NCI-H1417 treated with DMSO at 0.1 percent for 48 hours (cell line): ENCODE results near the gene NUDT16.
"Not testable (repeated sequence)": the region's sequence is repeated elsewhere in the genome, so short reads cannot be mapped to it uniquely, and the experiment has no call there.

Experiments
- DNase-seq: peaks from one replicate; lab custom pipeline; 2025; lab: John Stamatoyannopoulos, UW

Gene NUDT16

DNA sequence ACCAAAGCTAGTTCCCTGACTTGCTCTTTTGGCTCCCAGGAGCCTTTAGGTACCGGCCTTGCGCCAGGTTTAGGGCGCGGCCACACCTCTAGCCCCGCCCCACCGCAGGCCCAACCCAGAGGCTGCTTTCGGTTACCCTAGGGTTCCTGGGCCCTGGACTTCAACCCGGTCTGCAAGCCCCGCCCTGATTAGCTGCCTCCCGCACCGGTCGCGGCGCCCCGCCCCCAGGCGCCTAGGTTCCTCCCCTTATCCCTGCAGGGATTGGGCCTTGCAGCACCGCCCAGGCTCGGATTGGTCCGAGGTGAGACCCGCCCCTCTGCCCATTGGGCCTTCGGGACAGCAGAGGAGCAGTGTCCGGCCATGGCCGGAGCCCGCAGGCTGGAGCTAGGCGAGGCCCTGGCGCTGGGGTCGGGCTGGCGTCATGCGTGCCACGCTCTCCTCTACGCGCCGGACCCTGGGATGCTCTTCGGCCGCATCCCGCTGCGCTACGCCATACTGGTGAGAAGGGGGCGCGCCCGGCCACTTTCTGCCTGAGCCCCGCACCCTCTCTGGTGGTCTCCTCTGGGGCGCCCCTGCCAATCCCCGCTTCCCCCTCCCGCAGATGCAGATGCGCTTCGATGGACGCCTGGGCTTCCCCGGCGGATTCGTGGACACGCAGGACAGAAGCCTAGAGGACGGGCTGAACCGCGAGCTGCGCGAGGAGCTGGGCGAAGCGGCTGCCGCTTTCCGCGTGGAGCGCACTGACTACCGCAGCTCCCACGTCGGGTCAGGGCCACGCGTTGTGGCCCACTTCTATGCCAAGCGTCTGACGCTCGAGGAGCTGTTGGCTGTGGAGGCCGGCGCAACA lies at the start of gene NUDT16:
NUDT16 (plus strand) TSS at position 330 of the 847 bp plus-strand sequence; CDS start at position 361, 31 bp downstream.
- peak; percentile 94 for DNase-seq

DNA sequence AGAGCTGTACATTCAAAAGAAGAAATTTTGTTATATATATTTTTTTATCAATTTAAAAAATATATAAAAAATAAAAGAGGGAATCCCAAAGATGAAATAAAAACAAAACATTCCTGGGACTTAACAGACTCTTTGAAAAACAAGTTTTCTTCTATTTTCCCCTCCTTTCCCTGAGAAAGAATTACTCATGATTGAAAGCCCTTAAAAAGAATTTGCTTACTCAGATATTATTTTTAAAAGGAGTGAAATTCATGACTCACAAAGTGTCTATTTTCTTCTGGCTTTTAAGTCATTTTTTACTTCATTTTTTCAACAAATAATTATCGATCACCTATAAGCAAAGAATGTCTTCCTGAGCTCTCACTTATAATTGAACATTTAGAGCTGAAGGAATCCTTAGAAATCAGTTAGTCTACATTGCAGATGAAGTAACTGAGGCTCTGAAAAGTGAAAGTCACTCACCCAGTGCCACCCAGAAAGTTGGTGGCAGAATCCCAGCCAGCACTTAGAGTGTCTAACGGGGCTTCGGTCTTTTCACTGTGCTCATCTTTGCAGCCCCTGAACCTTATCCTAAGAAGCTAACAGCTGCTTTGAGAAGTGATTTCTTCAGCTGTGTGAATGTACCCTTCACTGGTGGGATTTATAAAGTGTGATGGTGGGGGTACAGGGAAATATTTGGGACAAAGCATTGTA lies 42.5 kb upstream of the NUDT16 start:
- no peak for DNase-seq

DNA sequence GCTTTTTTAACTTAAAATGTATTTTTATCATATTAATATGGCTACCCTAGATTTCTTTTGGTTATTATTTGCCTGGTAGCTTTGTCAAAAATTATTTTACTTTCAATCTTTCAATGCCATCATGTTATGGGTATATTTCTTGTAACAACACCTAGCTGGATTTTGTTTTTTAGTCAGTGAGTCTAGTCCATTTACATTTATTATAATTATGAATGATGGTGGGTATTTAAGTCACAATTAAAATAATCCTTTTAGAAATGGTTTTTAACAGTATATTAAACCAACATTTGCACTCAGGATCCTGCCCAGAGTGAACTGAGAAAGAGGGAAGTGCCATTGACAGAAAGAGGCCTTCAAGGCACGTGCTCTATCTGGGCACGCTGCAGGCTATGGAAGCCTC lies 39.8 kb upstream of the NUDT16 start:
- DNase-seq: no peak

DNA sequence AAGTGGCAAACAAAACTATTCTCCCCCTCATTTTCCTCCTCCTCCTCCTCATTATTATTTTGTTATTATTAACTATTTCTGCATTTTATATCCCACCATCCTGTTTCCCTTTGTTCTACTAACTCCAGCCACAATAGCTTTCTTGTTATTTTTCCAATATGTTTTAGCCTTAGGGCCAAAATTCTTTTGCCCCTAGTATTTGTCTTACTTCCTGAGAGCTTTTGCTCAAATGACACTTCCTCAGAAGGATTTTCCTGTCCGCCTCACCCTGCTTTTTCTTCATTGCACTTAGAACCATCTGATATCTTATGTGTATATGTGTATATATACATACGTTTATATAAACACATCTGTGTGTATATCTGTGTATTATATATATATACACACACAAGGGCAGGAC lies 32.7 kb upstream of the NUDT16 start:
- no peak for DNase-seq

DNA sequence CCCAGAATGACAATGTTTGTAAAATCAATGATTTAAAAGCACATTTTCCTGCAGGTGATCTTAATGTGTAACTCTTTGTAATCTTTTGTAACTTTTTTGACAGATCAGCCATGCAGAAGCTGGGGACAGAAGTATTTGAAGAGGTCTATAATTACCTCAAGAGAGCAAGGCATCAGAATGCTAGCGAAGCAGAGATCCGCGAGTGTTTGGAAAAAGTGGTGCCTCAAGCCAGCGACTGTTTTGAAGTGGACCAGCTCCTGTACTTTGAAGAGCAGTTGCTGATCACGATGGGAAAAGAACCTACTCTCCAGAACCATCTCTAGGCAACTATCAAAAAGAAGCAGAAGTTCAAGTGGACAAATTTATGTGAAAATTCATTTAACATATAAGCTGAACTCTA lies 32.1 kb upstream of the NUDT16 start:
- DNase-seq: no peak

DNA sequence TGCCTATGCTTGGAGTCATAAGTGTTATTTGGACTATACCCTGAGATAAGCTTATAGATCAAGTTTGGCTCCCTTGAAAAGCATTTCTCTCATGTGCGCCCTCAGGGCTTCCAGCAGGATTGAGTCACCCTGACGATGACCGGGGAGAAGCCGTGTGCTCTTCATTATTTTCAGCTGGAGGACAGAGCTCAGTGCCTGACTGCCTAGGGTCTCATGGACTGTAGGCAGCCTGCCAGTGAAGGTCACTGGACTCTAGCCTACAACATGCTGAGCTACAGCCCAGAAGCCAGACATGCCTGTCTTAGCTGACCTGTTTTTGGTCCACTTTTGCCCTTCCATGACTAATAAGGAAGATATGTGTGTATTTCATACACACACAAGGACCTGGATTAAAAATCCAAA lies 31.6 kb upstream of the NUDT16 start:
- DNase-seq: no peak

DNA sequence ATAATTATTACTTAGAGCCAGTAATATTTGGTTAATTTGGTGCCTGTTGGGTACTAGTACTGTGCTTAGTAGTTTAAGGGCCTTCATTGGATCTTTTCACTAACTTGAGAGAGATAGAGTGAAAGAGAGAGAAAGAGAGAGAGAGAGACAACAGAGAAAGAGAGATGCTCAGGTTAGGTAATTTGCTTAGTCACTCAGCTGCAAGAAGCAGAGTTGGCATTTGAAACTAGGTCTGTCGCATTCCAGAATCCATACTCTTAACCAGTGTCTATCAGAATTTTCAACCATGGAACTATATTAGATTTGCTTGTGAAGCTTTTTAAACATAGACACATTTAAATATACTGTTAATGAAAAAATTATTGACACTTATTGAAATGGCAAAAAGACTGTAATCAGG lies 31.1 kb upstream of the NUDT16 start:
- DNase-seq: no peak

DNA sequence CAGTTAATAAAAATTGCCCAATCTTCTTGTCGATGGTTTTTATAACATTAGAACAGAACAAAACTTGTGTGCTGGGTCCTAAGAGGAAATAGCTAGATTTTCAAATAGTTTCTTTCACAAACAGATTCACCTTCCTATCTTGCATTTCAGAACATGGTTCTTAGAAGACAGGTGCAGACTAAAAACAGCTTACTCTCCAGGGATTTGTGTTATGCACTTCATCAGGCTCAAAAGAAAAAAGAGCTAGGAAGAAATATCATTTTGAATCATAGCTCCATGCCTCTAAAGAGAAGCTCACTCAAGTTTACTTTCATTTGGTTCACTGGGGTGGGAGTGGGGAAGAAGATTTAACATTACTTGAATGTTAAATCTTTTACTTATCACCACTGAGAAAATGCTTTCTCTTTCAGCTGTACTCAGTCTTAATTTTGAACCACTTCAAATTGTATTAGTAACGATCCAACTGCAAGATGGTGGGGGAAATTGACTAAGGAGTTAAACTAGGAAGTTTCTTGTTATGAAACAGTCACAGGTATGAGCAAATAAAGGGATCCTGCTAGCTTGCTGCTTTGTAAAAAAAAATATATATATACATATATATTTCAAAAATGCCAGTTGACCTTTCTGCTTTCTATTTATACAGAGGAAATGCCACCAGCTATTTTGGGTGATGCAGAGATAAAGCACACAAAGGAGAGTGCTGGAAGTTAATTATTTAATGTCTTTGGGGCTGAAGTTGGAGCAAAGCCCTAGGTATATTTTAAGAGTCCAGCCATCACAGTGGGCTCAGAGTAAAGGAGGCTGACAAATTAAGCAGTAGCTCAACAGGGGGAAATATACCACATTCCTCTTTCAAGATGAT lies 28.3 kb upstream of the NUDT16 start:
- DNase-seq: no peak

DNA sequence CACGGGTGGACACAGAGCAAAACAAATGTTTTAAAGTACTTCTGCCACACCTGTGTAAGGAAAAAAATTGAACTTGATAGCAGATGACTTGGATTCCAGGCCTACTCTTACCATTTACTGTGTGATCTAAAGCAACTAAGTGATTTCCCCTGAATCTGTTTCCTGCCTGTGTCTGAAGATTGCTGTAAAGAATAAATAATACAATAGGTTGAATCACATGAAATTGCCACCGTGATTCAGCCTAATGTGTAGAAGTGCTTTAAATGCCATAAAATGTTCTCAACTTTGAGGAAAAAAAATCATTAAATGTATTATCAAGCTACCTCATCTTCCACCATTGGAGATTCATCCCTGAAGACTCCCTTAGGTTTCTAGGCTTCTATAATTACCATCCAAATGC lies 27.6 kb upstream of the NUDT16 start:
- DNase-seq: no peak

DNA sequence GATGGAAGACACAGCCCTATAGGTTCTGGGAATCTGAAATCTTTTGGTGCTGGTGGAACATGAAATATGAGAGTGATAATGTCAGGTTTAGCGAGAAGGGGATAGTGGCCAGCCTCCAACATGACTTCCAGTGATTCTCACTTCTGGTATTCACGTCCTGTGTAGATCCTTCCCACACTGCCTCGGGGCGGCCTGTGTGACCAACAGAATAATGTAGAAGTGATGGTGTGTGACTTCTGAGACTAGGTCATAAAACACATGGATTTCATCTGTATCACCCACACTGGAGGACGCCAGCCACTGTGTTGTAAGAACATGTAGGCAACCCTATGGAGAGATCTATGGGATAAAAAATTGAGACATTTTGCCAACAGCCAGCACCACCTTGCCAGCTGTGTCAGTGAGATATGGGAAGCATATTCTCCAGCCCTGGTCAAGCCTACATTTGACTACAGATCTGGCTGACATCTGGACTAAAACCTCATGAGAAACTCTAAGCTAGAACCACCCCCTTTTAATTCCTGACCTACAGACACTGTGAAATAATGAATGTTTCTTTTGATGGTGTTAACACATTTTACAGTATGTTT lies 25.5 kb upstream of the NUDT16 start:
- DNase-seq: no peak

DNA sequence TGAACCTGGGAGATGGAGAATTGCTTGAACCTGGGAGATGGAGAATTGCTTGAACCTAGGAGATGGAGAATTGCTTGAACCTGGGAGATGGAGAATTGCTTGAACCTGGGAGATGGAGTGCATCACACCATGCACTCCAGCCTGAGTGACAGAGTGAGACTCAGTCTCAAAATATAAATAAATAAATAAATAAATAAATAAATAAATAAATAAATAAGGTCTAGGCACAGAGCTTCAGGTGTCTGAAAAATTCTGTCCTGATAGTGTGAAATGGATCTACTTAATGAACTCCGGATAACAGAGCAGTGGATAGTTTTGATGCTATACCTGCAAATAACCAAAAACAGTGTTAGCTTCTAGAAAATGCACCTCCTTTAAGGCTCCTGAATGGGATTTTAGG lies 24.3 kb upstream of the NUDT16 start:
- DNase-seq: no peak

DNA sequence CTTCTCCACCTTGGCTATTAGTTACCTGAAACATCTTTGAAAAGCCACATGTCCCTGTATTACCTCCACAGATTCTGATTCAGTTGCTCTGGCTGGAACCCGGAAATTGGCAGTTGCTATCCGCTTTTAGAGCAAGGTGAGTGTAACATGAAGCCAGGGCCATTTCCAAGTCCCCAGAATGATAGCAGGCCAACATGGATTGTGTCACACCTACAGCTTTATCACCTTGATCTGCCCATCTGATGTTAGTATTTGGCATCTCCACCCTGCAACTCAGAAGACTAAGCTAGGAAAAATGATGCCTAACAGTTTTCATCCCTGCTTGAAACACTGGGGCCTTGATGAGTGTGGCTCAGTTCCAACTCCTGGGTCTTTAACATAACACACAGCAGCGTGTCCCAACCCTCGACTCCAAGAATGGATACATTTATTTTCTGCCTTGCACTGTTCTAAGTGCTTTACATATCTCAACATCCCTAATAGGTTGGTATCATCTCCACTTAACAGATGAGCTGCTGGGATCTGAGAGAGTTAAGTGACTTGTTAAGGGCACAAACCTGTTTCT lies 21.3 kb upstream of the NUDT16 start:
- no peak for DNase-seq

DNA sequence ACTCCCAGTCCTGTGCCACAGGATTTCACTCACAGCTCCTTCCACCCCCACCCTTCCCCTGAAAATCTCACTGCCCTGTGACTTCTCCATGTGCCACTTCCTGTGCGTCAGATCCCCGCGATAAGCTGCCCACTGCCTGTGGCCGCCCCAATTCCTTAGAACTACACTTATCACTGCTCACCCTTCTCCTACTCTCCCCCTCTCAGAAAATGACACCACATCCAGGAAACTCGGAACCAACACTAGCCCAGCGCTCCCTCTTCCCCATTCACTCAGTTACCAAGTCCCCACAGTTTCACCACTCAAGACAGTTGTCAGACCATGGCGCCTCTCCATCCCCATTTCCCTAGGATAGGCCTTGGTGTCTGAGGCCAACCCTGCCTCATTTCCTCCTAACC lies 20.5 kb upstream of the NUDT16 start:
- not testable (repeated sequence) for DNase-seq

DNA sequence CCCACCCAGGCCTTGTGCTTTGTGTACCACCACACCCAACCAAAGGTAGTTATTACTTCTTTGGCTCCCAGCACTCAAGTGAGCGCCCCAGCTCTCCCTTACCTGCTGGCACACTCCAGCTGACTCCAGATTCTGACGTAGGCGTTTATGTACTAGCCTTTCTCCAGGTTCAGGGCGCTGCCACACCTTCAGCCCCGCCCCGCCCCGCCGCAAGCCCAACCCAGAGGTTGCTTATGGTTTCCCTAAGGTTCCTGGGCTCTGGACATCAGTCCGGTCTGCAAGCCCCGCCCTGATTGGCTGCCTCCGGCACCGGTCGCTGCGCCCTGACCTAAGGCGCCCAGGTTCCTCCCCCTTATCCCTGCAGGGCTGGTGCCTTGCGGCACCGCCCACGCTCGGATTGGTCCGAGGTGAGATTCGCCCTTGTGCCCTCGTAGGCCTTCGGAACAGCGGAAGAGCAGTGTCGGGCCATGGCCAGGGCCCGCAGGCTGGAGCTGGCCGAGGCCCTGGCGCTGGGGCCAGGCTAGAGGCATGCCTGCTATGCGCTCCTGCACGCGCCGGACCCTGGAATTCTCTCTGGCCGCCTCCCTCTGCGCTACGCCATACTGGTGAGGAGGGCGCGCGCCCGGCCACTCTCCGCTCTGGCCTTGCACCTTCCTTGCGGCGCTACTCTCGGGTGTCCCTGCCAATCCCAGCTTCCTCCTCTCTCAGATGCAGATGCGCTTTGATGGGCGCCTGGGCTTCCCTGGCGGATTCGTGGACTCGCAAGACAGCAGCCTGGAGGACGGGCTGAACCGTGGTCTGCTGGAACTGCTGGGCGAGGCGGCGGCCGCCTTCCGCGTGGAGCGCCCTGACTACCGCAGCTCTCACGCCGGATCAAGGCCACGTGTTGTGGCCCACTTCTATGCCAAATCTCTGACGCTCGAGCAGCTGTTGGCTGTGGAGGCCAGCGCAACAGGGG lies 19.8 kb upstream of the NUDT16 start:
- DNase-seq: peak; percentile 54

DNA sequence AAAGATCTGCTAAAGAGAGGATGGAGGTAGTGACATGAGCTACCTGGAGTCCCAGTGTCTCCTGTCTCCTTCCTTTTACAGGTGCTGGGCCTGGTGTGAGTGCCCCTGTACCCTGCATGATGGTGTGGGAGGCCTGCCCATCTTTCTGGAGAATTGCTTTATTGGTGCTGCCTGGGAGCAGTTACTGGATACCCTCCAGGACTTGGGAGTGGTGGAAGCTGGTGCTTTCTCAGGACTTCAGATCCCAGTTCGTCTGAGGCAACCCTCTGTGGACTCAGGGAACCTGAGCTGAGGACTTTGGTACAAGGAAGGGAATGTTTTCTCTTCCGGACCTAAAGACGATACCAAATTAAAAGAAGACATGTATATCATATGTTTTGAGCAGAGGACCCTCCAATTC lies 18.3 kb upstream of the NUDT16 start:
- no peak for DNase-seq

DNA sequence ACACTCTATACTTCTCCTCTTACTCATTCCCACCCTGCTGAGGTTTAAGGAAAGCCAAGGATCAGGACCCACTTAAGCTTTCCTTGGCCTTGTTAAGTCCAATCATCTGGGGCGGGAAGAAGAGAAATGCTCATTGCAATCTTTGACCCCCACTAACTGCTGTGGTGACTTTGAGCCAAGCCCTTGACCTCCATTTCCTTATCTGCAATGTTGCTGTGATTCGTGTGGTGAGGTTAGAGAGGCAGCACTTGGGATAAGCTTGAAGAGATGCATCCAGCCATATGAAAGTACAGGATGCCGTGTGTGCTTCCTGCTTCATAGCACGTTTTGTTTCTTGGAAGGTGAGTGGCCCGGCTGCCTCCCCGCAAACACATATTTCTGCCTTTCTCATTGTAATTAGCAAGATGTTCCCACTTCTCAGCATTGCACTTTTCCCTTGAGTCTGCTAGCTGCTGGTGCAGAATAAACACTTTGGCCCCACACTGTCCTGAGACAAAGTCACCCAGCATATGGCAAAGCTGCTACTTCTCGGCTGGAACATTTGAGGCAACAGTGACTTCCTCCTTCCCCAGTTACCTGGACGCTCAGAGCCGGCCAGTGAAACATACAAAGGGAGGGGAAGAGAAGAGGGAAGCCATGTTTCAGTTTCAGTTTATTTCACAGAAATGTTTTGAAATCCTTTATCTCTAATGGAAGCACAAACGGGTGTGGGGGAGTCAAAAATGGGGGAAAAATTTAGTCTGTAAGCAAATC lies 10.5 kb upstream of the NUDT16 start:
- no peak for DNase-seq

DNA sequence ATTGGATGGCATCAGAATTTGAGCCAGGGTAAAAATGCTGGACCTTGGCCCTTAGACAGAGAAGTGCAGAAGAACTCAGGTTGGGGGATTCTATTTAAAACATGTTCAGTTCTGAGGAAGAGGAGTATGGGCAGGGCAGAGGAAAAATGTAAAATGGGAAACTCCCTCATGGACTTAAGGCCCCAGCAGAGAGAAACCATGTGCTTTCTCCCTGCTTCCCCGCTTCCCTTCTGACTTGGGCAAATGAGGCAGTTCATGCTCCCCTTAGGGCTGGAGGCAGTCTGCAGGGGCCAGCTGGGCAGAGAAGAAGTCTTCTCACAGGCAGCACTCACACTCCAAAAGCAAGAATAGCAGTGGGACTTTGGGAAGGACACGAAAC lies 9.9 kb upstream of the NUDT16 start:
- DNase-seq: no peak

DNA sequence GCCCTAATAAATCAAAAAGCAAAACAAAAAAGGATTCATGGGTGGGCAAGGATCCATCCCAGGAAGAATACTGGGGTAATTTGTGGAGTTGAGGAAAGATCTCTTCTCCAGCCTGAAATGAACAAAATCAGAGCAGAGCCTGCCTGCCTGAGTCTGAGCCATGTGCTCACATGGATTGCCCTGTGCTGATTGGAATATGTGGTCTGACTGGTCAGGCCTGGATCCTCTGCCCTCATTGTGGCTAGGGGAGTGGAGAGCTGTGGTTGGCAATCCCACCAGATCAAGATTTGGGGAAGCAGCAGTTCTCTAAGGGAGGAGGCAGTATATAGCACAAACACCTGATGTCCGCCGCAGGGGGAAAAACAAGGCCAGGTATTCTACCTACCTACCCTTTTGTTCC lies 6.8 kb upstream of the NUDT16 start:
- no peak for DNase-seq

DNA sequence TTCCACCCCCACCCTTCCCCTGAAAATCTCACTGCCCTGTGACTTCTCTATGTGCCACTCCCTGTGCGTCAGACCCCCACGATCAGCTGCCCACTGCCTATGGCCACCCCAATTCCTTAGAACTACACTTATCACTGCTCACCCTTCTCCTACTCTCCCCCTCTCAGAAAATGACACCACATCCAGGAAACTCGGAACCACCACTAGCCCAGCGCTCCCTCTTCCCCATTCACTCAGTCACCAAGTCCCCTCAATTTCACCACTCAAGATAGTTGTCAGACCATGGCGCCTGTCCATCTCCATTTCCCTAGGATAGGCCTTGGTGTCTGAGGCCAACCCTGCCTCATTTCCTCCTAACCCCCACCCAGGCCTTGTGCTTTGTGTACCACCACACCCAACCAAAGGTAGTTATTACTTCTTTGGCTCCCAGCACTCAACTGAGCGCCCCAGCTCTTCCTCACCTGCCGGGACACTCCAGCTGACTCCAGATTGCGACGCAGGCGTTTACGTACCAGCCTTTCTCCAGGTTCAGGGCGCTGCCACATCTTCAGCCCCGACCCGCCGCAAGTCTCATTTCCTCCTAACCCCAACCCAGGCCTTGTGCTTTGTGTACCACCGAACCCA lies 641 bp upstream of the NUDT16 start:
- DNase-seq: not testable (repeated sequence)
